Inferior parietal cortex (tissue), 1 donor: ENCODE data around the gene HOMER1.
A peak's percentile ranks its signal among the peaks of the same experiment; 100 is the strongest.

Experiments
- DNase-seq: peaks from one replicate; pipeline ENCODE4 v3.0.0-alpha.2; 2016; ENCODE audit errors: extremely low spot score

HOMER1 gene, protein sequence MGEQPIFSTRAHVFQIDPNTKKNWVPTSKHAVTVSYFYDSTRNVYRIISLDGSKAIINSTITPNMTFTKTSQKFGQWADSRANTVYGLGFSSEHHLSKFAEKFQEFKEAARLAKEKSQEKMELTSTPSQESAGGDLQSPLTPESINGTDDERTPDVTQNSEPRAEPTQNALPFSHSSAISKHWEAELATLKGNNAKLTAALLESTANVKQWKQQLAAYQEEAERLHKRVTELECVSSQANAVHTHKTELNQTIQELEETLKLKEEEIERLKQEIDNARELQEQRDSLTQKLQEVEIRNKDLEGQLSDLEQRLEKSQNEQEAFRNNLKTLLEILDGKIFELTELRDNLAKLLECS

DNA sequence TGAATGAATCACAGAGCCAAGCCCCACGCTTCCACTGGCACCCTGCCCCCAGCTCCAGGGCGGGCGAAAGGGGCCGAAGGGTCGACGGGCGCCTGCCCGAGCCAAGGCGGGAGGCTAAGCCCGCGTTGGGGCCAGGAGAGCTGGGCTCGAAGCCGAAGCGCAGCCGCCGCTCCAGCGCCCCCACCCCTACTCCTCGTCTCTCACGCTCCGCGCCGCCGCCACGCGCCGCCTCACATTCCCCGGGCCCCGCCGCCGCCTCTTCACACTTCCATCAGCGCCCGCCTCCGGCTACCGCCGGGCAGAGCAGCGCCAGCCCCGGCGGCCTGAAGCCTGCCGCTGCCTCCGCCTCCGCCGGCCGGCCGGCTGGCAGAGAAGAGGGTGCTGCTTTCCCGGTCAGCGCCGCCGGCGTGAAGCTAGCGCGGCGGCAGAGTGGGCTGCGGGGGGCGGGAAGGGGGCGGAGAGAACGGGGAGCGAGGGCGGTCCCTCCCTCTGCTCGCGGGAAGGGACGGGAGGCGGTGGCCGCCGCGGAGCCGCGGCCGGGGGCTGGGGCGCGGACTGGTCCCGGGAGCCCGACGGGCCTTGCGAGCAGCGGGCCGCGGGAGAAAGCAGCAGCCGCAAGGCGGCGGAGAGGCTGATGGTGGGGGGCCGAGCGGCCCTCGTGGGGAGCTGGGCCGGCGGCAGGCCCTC, at the start of gene HOMER1:
HOMER1 (minus strand) TSS at position 431 of the 687 bp plus-strand sequence. CDS start 1,360 bp downstream, outside the sequence.
- no peak for DNase-seq

DNA sequence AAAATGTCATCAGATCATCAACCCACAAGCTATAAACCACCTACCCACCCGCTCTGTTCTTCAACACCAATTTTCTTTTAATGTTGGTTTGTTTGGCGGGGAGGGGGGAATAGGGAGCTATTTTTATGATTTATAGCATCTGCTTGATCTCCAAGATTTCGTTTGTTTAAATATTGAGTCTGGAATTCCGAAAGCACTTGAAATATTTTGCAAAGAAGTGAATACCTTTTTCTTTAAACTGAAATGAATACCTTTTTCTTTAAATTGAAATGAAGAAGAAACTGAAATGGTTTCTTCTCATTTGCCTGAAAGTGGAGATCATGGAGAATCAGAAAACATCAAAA, 49.3 kb upstream of the HOMER1 start:
- no peak for DNase-seq

DNA sequence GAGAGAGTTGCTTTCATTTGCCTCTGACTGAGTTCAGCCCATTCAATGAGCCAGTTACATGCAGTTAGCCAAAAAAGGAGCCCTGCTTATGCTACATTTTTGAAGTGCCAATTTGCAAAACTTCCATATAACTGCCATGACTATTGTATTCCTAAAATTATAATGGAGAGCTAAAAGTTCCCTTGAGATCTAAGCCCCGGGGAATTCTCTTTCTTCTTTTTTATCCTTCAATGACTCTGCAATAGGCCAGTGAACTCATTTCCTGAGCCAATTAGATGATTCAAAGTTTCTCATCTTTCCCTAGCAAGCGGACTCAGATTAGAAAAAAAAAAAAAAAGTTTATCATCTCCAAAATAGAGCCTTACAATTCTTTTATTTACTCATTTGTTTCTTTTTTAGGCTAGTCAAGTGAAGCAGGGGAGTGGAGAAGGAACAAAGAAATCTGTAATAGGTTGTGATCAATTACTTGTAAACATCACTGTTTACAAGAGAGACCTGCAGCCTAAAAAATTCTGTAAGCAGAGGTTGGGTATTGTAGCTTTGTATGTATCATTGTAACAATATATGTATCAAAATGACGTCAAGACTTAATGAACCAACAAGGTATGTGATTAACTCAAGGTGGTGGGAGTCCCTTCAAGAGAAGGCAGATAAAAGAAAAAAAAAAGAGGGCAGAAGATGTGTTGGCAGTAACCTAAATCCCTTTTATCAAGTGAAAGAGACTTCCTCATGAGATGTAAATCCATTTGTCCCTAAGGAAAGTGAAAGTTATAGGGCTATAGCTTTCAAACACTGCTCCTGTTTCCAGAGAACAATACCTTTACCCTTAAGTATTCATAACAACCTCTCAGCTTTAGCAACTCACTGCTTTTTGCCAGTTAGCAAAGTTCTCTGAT, 48.7 kb upstream of the HOMER1 start:
- DNase-seq, result no peak

DNA sequence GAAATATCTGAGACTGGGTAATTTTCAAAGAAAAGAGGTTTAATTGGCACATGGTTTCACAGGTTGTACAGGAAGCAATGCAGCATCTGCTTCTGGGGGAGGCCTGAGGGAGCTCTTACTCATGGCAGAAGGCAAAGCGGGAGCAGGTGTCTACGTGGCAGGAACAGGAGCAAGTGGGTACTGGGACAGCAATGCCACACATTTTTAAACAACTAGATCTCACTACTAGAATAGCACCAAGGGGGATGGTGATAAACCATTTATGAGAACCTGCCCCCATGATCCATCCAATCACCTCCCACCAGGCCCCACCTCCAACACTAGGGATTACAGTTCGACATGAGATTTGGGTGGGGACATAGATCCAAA, 47.6 kb upstream of the HOMER1 start:
- no peak for DNase-seq

DNA sequence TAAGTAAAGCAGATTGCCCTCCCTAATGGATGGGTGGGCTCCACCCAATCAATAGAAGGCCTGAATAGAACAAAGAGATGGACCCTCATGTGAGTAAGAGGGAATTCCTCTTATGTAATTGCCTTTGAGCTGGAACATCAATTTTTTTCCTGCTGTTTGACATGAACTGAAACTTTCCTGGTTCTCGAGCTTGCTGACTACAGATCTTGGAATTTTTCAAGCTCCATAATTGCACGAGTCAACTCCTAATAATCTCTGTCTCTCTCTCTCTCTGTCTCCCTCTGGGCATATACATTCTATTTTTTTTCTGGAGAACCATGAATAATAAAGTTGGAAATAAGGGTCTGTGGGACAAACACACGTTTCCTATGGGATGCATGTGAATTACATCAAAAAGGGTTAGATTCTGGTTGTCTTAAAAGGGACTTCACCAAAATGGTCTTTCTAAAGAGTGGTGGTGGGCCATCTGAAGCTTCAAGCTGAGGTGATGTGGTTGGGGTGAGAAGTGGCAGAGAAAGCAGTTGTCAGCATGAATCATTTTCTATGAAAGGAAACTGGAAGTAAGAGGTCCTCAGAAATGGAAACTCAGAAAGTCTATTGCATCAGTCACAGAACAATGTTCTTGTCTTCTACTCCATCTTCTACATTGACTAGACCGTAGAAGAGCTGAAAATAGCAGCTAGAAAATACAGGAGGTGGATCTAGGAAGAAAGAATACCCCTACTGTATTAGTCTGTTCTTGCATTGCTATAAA, 47.0 kb upstream of the HOMER1 start:
- no peak for DNase-seq

DNA sequence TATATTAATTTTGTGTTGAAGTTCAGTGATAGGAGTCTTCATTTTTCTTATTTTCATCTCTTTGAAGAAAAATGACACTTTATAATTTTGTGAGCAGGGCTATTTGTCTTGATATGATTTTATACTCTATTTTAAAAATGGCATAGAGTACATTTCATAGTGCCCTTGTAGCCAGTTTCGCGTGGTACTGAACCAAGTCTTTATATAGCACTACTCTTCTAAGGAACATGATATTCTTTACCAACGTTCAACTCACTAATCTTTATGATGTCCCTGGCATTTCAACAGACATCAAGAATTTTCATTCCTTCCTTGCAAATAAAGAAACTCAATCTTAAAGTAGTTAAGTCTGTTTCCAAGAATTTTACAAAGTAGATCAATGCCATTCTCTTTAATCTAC, 41.5 kb upstream of the HOMER1 start:
- no peak for DNase-seq

DNA sequence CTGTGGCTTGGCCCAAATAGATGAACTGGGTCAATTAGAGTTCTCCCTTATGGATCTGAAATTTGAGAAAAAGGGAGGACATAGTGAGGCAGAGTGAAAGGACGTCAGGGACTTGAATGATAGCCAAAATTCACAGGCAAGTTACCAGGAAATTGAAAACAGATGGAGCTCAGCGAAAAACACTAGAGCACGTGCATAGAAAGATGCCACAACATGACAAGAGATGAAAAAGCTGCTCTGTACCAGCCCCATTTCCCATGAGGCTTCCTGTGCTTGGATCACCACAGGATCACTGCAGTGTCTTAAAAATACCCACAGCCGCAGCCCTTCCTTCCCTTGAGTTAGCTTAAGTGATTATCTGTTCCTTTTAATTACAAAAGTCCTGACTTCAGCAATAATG, 39.0 kb upstream of the HOMER1 start:
- no peak for DNase-seq

DNA sequence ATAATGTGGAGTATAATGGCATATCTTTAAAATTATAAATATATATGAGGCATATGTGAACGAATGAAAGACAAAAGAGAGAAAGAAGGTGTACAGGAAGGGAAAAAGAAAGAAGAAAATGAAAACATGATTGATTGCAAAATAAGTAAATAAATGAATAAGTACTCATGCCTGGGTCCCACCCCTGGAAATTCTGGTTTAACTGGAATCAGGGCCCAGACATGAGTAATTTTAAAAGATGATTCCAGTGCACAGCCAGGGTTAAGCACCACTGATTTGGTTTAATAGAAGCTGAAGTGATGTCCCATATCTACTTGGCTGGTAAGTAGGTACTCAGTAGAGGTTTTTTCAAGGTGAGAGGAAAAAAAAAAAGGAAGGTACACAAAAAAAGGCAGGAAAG, 34.0 kb upstream of the HOMER1 start:
- DNase-seq, result no peak

DNA sequence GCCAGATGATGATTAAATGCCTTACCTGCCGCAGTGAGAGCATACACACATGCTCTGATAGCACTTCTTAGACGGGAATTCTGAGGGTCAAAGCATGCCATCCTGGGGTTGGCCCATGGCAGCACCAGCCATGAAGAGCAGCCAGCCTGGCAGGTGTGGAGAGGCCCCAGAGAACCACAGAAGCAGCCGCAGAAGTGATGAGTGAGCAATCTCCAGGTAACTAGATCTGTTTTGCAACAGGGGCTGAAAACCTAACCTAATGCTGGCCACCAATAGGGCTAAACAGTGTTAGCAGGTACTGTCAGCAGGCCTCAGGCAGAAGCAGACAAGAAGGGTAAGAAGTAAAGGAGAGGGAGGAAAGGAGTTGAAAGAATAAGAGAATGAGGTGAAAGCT, 33.5 kb upstream of the HOMER1 start:
- no peak for DNase-seq

DNA sequence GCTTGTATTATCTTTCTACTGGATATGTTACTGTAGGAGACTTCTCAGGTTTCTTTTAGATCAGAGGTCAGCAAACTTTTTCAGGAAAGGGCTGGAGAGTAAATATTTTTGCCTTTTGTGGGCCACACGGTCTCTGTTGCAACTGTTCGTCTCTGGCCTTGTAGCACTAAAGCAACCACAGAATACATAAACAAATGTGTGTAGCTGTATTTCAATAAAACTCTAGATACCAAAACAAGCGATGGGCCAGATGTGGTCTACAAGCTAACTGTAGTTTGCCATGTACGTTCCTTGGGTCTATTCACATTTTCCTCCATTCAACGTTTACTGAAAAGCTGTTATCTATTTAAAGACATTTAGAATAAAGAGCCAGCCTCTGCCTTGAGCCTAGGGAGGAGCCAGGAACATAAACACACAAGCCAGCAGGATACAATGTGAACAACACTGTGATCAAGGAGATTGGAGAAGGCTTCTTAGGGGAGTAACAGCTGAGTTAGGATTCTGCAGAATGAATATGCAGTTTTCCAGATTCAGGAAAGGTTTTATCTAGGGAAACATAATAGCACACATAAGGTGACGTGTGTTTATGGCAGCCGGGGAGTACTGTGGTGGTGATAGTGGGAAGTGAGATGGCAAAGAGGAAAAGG, 33.0 kb upstream of the HOMER1 start:
- DNase-seq, result no peak

DNA sequence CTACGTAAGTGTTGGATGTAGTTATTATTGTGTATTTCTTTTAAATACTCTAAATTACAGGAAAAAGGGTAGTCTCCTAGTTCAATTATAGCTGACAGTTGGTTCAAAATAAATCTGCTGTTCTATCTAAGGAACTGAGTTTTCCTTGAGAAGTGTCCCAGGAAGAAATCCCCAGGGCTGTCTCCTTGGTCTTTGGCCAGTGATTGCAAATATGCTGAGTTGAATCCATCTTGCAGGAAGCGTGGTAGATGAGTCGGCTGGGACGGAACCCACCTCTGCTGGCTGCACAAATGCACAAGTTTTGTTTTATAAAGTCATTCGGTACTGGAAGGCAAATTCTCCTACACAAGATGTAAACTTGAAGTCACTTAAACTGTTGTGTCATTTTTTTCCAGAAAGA, 30.2 kb upstream of the HOMER1 start:
- no peak for DNase-seq

DNA sequence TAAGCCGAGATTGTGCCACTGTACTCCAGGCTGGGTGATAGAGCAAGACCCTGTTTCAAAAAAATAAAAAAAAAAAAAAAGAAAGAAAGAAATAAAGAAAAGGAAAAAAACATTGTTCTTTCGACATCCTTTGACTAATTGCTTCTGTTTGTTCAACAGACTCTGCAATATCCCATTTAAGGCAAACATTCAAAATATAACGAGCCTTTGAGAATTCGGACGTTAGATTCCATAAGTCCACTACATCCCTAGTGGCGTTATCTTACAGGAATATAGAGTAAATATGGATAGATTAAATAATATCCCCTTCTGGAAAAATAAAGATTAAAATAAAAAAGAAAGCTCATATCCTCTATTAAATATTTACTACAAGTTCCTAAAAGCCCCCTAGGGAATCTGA, 27.0 kb upstream of the HOMER1 start:
- no peak for DNase-seq

DNA sequence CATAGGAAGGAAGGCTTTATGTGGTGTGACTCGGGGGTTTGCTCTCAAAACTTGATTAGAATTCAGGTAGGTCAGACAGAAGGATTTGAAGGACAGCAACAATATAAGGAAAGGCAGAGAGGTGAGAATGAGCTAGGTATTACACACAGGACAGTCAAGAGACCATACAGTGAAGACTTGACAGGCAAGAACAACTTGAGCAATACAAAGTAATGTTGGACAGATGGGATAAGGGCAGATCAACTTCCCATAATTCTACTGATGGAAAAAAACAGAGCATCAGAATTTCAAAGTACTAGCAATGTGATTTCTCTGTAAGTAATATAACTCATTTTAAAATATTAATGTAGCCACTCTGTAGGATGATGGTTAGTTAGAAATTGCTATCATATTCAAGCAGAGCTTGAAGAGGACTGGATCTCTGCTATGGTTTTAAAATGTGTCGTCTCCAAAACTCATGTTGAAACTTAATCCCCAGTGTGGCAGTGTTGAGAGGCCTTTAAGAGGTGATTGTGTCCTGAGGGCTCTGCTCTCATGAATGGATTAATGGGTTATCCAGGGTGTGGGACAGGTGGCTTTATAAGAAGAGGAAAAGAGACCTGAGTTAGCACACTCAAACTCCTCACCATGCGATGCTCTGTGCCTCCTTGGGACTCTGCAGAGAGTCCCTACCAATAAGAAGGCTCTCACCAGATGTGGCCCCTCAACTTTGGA, 22.4 kb upstream of the HOMER1 start:
- no peak for DNase-seq

DNA sequence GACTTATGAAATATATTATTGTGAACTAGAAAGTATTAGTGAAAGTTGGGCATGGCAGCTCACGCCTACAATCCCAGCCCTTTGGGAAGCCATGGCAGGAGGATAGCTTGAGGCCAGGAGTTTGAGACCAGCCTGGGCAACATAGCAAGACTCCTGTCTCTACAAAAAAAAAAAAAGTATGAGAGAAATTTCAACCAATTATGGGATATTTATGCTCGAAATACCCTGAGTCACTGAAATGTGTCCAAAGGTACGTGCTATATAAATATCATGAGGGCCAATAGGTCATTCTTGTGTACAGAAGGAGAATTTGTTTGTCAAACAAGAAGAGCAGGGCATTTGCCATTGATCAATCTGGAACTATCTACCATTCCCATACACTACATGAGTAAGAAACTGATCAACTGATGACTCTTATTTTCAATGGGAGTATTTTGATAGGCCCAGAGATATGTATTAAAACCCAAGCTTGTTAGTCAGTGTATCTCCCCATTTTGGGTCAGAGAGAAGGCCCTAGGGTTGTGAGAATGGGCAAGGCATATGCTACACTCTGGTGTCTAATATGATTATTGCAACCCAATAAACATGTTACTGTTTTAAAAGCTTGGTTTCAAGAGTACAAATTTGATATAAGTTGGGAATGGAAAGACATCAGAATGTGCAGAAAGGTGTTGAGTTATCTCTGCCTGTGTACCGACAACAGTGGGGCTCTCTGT, 21.7 kb upstream of the HOMER1 start:
- no peak for DNase-seq

DNA sequence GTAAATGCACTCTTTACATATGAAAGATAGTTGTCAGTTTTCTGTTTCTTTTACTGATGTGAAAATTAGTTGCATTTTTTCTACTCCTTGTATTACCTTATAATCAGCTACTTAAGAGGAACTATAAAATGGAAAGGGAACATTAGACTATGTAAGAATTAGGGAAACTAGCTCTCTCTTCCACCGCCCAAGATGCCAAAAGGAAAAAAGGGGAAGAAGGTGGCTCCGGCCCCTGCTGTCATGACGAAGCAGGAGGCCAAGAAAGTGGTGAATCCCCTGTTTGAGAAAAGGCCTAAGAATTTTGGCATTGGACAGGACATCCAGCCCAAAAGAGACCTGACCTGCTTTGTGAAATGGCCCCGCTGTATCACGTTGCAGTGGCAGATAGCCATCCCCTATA, 15.2 kb upstream of the HOMER1 start:
- no peak for DNase-seq

DNA sequence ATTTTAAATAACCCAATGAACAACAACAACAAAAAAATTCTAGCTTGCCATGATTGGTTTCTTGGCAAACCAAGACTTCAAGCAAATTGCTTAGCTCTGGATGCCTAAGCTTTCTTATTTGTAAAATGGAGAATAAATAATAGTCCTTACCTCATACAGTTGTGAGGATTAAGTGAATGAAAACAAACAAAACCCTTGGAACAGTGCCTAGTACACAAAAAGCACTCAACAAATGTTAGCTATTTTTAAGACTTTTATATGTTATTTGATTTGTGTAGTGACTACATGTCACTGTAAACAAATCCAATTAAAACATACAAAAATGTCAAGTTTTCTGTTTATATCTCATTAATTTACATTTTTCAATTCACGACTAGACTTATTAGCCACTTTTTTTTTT, 13.5 kb upstream of the HOMER1 start:
- no peak for DNase-seq

DNA sequence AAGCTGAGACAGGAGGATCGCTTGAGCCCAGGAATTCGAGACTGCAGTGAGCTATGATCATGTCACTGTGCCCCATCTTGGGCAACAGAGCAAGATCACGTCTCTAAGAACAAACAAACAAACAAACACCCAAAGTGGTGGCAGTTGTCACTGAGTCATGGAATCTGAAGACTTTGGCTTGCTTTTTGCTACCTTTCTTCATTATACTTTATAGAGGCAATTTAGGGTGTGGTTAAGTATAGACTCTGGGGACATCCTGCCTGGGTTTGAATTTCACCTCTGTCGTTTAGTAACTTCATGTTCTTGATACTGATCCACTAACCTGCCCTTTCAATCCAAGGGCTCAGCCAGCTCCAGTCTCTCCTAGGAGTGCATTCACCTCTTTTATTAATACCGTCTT, 13.0 kb upstream of the HOMER1 start:
- DNase-seq, result no peak

DNA sequence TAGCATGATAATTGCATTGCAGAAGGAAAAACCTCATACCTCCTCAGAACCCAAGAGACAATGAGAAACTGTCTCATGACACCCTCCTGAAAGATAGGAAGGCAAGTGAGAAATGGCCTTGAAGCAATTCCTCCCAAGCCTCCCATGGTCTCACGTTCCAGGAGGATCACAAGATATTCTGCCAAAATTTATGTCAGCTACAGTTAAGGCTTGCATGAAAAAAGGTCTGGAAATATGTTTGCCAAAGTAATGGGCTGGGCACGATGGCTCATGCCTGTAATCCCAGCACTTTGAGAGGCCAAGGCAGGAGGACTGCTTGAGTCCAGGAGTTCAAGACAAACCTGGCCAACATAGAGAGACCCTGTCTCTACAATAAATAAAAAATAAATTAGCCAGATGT, 12.6 kb upstream of the HOMER1 start:
- DNase-seq, result no peak

DNA sequence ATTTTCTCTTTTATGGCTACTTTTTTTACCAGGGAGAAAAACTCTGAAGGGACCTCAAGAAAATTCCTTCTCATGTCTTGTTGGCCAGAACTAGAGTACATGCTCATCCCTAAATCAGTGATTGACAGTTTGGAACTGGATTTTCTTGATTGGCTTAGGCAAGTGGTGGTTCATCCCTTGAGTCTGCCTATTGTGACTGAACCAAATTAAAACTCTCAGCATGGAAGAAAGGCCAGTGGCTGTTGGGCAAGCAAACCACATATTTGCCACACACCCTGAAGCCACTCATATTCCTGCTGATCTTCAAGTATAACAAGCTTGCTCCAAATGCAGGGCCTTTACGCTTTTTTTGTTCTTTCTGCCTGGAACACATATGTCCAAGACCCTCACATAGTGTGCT, 7.2 kb upstream of the HOMER1 start:
- no peak for DNase-seq

DNA sequence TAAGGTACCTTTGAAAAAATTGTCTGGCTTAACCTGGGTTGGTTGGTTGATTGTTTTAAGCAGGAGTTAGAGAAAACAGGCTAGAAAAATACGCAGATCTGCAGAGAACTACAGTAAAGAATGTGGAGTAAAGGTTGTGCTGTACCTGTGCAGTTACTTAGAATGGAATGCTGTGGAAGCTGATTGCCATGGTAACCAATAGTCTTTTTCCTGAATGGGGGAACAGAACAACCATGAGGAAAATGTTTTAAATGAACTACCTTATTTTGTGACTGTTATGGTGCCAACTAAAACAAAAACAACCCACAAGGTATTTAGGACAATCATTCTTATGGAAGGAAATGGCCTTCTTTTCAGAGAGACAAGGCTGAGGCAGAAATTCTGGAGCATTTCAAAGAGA, 4.8 kb upstream of the HOMER1 start:
- peak; percentile 11 for DNase-seq
